HepG2 (cell line): Measurements from ENCODE around the gene MRFAP1. TPM values are rescaled to one million over a fixed set of nuclear protein-coding genes. Genes with fewer than 3 reads are reported as not detected.
A peak's percentile ranks its signal among the peaks of the same experiment; 100 is the strongest.

Experiments
- BCLAF1 ChIP-seq: fragments of 450-650 bp; IDR thresholded peaks from 2 replicates; pipeline ENCODE4 v1.6.1; 2017; ENCODE audit warnings: mild to moderate bottlenecking
- CCAR2 ChIP-seq: fragments of 200-400 bp; formaldehyde crosslinking; optimal IDR thresholded peaks from 2 replicates; pipeline ENCODE3; 2018; ENCODE audit warnings: low read depth, mild to moderate bottlenecking, low read length, moderate library complexity
- GPN1 ChIP-seq: sonication (generic); formaldehyde crosslinking; IDR thresholded peaks from 2 replicates; pipeline ENCODE4 v1.5.1; 2020; ENCODE audit warnings: missing genetic modification reagents, borderline replicate concordance
- HNRNPL ChIP-seq: fragments of 200-400 bp; formaldehyde crosslinking; IDR thresholded peaks from 2 replicates; pipeline ENCODE4 v1.6.1; 2017; ENCODE audit warnings: mild to moderate bottlenecking, low read depth, low read length
- IKZF5 ChIP-seq: IDR thresholded peaks from 2 replicates; pipeline ENCODE4 v1.6.1; 2018; ENCODE audit warnings: missing genetic modification reagents, mild to moderate bottlenecking, missing compliant biosample characterization
- NKX3-1 ChIP-seq: sonication (generic); formaldehyde crosslinking; IDR thresholded peaks from 2 replicates; pipeline ENCODE4 v1.5.0; 2020; ENCODE audit warnings: missing genetic modification reagents
- PAF1 ChIP-seq: IDR thresholded peaks from 2 replicates; pipeline ENCODE4 v1.6.1; 2016; ENCODE audit warnings: missing genetic modification reagents, missing compliant biosample characterization
- SALL1 ChIP-seq: sonication (generic); formaldehyde crosslinking; IDR thresholded peaks from 2 replicates; pipeline ENCODE4 v1.8.0; 2022; ENCODE audit warnings: mild to moderate bottlenecking, missing genetic modification reagents
- SNAPC4 ChIP-seq: sonication (generic); formaldehyde crosslinking; IDR thresholded peaks from 2 replicates; pipeline ENCODE4 v1.4.0; 2020; ENCODE audit warnings: mild to moderate bottlenecking, missing genetic modification reagents
- SP4 ChIP-seq: sonication (generic); formaldehyde crosslinking; IDR thresholded peaks from 2 replicates; pipeline ENCODE4 v1.8.1; 2023; ENCODE audit warnings: mild to moderate bottlenecking, missing genetic modification reagents
- ZBTB37 ChIP-seq: sonication (generic); formaldehyde crosslinking; IDR thresholded peaks from 2 replicates; pipeline ENCODE4 v1.4.0; 2020; ENCODE audit warnings: mild to moderate bottlenecking, missing genetic modification reagents
- ZBTB8A ChIP-seq: sonication (generic); formaldehyde crosslinking; IDR thresholded peaks from 2 replicates; pipeline ENCODE4 v1.4.0; 2020; ENCODE audit warnings: mild to moderate bottlenecking, low read depth, missing genetic modification reagents, borderline replicate concordance
- ZFP91 ChIP-seq: sonication (generic); formaldehyde crosslinking; IDR thresholded peaks from 2 replicates; pipeline ENCODE4 v1.9.0; 2022; ENCODE audit warnings: missing genetic modification reagents, mild to moderate bottlenecking, borderline replicate concordance
- ZNF121 ChIP-seq: sonication (generic); formaldehyde crosslinking; IDR thresholded peaks from 2 replicates; pipeline ENCODE4 v1.5.0; 2020; ENCODE audit warnings: mild to moderate bottlenecking, missing genetic modification reagents
- ZNF282 ChIP-seq: fragments of 450-650 bp; IDR thresholded peaks from 2 replicates; pipeline ENCODE4 v1.6.1; 2018; ENCODE audit not compliant: partially characterized antibody
- ZNF552 ChIP-seq: sonication (generic); formaldehyde crosslinking; IDR thresholded peaks from 2 replicates; pipeline ENCODE4 v1.9.0; 2022; ENCODE audit warnings: missing genetic modification reagents, mild to moderate bottlenecking, borderline replicate concordance
- polyA plus RNA-seq, 8 experiments: library from polyadenylated mRNA; depleted of rRNA in 3 of 8; stranded (reverse) in 7 of 8; unstranded in 1 of 8; fragments of >200 nt; fragmentation: Illumina TruSeq in 4 of 8; extraction: Trizol in 4 of 8; gene quantifications; 2 replicates each; pipeline versions ENCODE4 v1.2.1 to v1.2.3, GENCODE V29; 2011 to 2016; ENCODE audit warnings: low read depth in 4 of 8, missing spikeins in 1 of 8, mixed read lengths in 1 of 8; ENCODE audit not compliant: insufficient read depth in 1 of 8
- total RNA-seq, 5 experiments: library from RNA; depleted of rRNA; stranded (reverse); fragments of >200 nt; fragmentation: Illumina TruSeq; extraction: Trizol; gene quantifications; 2 replicates each; pipeline ENCODE4 v1.2.3, GENCODE V29; 2016; ENCODE audit warnings: low read depth in 1 of 5

The MRFAP1 gene
- total and polyA plus RNA-seq, 2 of the 13 experiments (the other 11 are each of a cell fraction or from before 2014, with no cell fraction given): 112 to 158 TPM

- no peak for TF ChIP-seq CCAR2
- TF ChIP-seq NKX3-1 (CRISPR knock-in tag): no peak
- no peak for TF ChIP-seq SP4 (CRISPR knock-in tag)
- no peak for TF ChIP-seq ZBTB8A (CRISPR knock-in tag)
- no peak for TF ChIP-seq ZNF121
- no peak for TF ChIP-seq ZNF552
- no peak for TF ChIP-seq ZNF282
- peak; percentile 53; the same call in 1 of the 2 replicates for TF ChIP-seq ZFP91 (CRISPR knock-in tag)
- TF ChIP-seq PAF1 (CRISPR knock-in tag): no peak
- TF ChIP-seq SALL1 (CRISPR knock-in tag): peak; percentile 31
- no peak for TF ChIP-seq BCLAF1
- 0 out of 2 replicates have a peak, but pooled peaks have one; percentile 23 for TF ChIP-seq IKZF5 (CRISPR knock-in tag)
- no peak for TF ChIP-seq HNRNPL
- no peak for TF ChIP-seq ZBTB37
- peak; percentile 28; the same call in 1 of the 2 replicates for TF ChIP-seq SNAPC4 (CRISPR knock-in tag)
- no peak for TF ChIP-seq GPN1 (CRISPR knock-in tag)
Measured at GRCh38 chr4:6633091-6633906, 7.2 kb upstream of the MRFAP1 start (continued).
